Type B pancreatic cell (in vitro differentiated cells): ENCODE results near the gene RIMBP3C. TPM values are rescaled to one million over a fixed set of nuclear protein-coding genes. Genes with fewer than 3 reads are reported as not detected.
A peak's percentile ranks its signal among the peaks of the same experiment; 100 is the strongest.
"Not testable (repeated sequence)": the region's sequence is repeated elsewhere in the genome, so short reads cannot be mapped to it uniquely, and the experiment has no call there.

Experiments used
- DNase-seq: peaks from one replicate; pipeline ENCODE4 v3.0.0; 2021; ENCODE audit warnings: mixed read lengths; ENCODE audit not compliant: unreplicated experiment; ENCODE audit errors: extremely low spot score
- H3K27ac Mint-ChIP-seq: 2 replicates; pipeline ENCODE4 v1.8.0; 2021; ENCODE audit warnings: mild to moderate bottlenecking, mixed read lengths
- H3K27me3 Mint-ChIP-seq: 2 replicates; pipeline ENCODE4 v1.8.0; 2021; ENCODE audit warnings: mixed read lengths
- H3K36me3 Mint-ChIP-seq: 2 replicates; pipeline ENCODE4 v1.8.0; 2021; ENCODE audit warnings: mixed read lengths
- H3K4me1 Mint-ChIP-seq: one replicate; pipeline ENCODE4 v1.8.0; 2021; ENCODE audit warnings: mixed read lengths; ENCODE audit not compliant: unreplicated experiment
- H3K4me3 Mint-ChIP-seq: 2 replicates; pipeline ENCODE4 v1.8.0; 2021; ENCODE audit warnings: mild to moderate bottlenecking, mixed read lengths
- H3K9me3 Mint-ChIP-seq: 2 replicates; pipeline ENCODE4 v1.8.0; 2021; ENCODE audit warnings: mixed read lengths
- CTCF ChIP-seq: fragments of 200-600 bp; sonication (generic); conservative IDR thresholded peaks from 2 replicates; pipeline ENCODE4 v1.5.0; 2021; ENCODE audit warnings: antibody characterized with exemption, mild to moderate bottlenecking
- total RNA-seq: library from RNA; stranded (reverse); gene quantifications from 2 replicates; pipeline ENCODE4 v1.2.1, GENCODE V29; 2021; ENCODE audit warnings: low replicate concordance

Gene RIMBP3C
- total RNA-seq, 1 donor from 2014 or later: 0.34 TPM

GRCh38 chr22:21585389-21585788 lies 34.1 kb upstream of the RIMBP3C start:
- peak overlapping the region; percentile 4 for H3K27ac Mint-ChIP-seq
- H3K27me3 Mint-ChIP-seq: no peaks in the 10 kb centered on the region
- no peak for DNase-seq
- H3K9me3 Mint-ChIP-seq: no peaks in the 10 kb centered on the region
- no peak for TF ChIP-seq CTCF
- H3K4me1 Mint-ChIP-seq: peaks cover 21% of the 10 kb centered on the region
- peaks cover 9% of the 10 kb centered on the region for H3K36me3 Mint-ChIP-seq
- no peak overlapping the region for H3K4me3 Mint-ChIP-seq

GRCh38 chr22:21582801-21583740 lies 31.8 kb upstream of the RIMBP3C start:
- Mint-ChIP-seq H3K4me1 (peaks cover 25% of the 10 kb centered on the region), H3K27me3 (no peaks in the 10 kb centered on the region), H3K27ac (peak overlapping the region; percentile 19), H3K9me3 (no peaks in the 10 kb centered on the region), H3K4me3 (no peak overlapping the region), H3K36me3 (peaks cover 12% of the 10 kb centered on the region)
- no peak for DNase-seq
- no peak for TF ChIP-seq CTCF

- Mint-ChIP-seq H3K4me1 (peaks cover 25% of the 10 kb centered on the region), H3K36me3 (peaks cover 13% of the 10 kb centered on the region)
- H3K4me3 Mint-ChIP-seq, DNase-seq, H3K27ac Mint-ChIP-seq, H3K9me3 Mint-ChIP-seq, H3K27me3 Mint-ChIP-seq: not testable (repeated sequence)
Observed at GRCh38 chr22:21581009-21581713, 29.9 kb upstream of the RIMBP3C start.

GRCh38 chr22:21580623-21581007 lies 29.4 kb upstream of the RIMBP3C start:
- H3K27ac Mint-ChIP-seq, DNase-seq, H3K27me3 Mint-ChIP-seq: not testable (repeated sequence)

GRCh38 chr22:21579474-21579851 lies 28.2 kb upstream of the RIMBP3C start:
- no peak for DNase-seq
- peaks cover 23% of the 10 kb centered on the region for H3K4me1 Mint-ChIP-seq
- peaks cover 8% of the 10 kb centered on the region for H3K36me3 Mint-ChIP-seq
- no peak overlapping the region for H3K4me3 Mint-ChIP-seq
- H3K9me3 Mint-ChIP-seq: no peaks in the 10 kb centered on the region
- H3K27me3 Mint-ChIP-seq: no peaks in the 10 kb centered on the region
- peak overlapping the region; percentile 26 for H3K27ac Mint-ChIP-seq
- no peak for TF ChIP-seq CTCF

More at GRCh38 chr22:21580623-21581007, 29.4 kb upstream of the RIMBP3C start:
- H3K4me3 Mint-ChIP-seq, H3K9me3 Mint-ChIP-seq: not testable (repeated sequence)
- Mint-ChIP-seq H3K4me1 (peaks cover 24% of the 10 kb centered on the region), H3K36me3 (peaks cover 11% of the 10 kb centered on the region)

- H3K36me3 Mint-ChIP-seq: peaks cover 11% of the 10 kb centered on the region
- no peak for TF ChIP-seq CTCF
- no peaks in the 10 kb centered on the region for H3K27me3 Mint-ChIP-seq
- no peak overlapping the region for H3K4me3 Mint-ChIP-seq
- no peak for DNase-seq
- H3K9me3 Mint-ChIP-seq: no peaks in the 10 kb centered on the region
- peaks cover 50% of the 10 kb centered on the region for H3K4me1 Mint-ChIP-seq
- H3K27ac Mint-ChIP-seq: peak overlapping the region; percentile 48
Observed at GRCh38 chr22:21573750-21574494, 22.7 kb upstream of the RIMBP3C start.
